GM18526 (cell line): Measurements from ENCODE around the gene ARMH3.

ENCODE experiments used
- POLR2A ChIP-seq: IDR thresholded peaks from 3 replicates; pipeline ENCODE4 v1.6.1; 2011; ENCODE audit not compliant: insufficient read length; ENCODE audit errors: extremely low read depth

ARMH3 gene

GRCh38 chr10:102001435-102002068 is 54.4 kb downstream of the ARMH3 start:
- no peak for TF ChIP-seq POLR2A

- TF ChIP-seq POLR2A: no peak
Observed at GRCh38 chr10:101997803-101998202, 58.2 kb downstream of the ARMH3 start.

GRCh38 chr10:101995451-101996063 is 60.4 kb downstream of the ARMH3 start:
- TF ChIP-seq POLR2A: no peak

GRCh38 chr10:101993651-101994200 is 62.2 kb downstream of the ARMH3 start:
- no peak for TF ChIP-seq POLR2A

GRCh38 chr10:101993221-101993620 is 62.8 kb downstream of the ARMH3 start:
- TF ChIP-seq POLR2A: no peak

GRCh38 chr10:101987136-101987535 is 68.8 kb downstream of the ARMH3 start:
- TF ChIP-seq POLR2A: no peak

GRCh38 chr10:101986624-101986971 is 69.4 kb downstream of the ARMH3 start:
- TF ChIP-seq POLR2A: no peak

GRCh38 chr10:101974091-101974971 is 81.6 kb downstream of the ARMH3 start:
- no peak for TF ChIP-seq POLR2A

GRCh38 chr10:101972761-101973160 is 83.2 kb downstream of the ARMH3 start:
- no peak for TF ChIP-seq POLR2A

- TF ChIP-seq POLR2A: no peak
Observed at GRCh38 chr10:101969412-101969922, 86.5 kb downstream of the ARMH3 start.

GRCh38 chr10:101968940-101969321 is 87.0 kb downstream of the ARMH3 start:
- TF ChIP-seq POLR2A: no peak

GRCh38 chr10:101968286-101968939 is 87.6 kb downstream of the ARMH3 start:
- TF ChIP-seq POLR2A: no peak

GRCh38 chr10:101967713-101968112 is 88.3 kb downstream of the ARMH3 start:
- no peak for TF ChIP-seq POLR2A

GRCh38 chr10:101967119-101967518 is 88.9 kb downstream of the ARMH3 start:
- no peak for TF ChIP-seq POLR2A
